HG03432 (cell line): Measurements from ENCODE around the gene MYLK3.

ENCODE experiments used
- ATAC-seq: cut with Tn5 transposase; IDR thresholded peaks from one replicate; pipeline ENCODE4 v1.9.1; 2021; ENCODE audit warnings: mild to moderate bottlenecking, moderate library complexity; ENCODE audit not compliant: unreplicated experiment

MYLK3 gene

DNA sequence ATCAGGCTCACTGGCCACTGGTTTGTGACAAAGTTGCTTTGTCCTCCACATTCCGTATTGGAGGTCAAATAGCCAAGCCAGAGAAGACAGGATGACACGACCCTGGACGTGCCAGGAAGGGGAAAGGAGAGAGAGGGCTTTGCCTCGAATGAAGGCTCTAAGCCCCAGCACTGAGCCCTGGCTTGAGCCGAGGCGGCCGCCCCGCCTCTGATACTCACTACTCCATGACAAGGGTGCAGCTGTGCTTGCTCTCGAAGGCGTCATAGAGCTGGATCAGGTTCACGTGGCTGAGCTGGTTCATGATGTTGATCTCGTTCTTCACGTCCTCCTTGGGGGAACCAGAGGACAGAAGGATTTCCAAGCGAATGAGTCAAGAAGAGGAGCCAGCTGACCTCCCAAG is 19.3 kb downstream of the MYLK3 start:
- ATAC-seq: no peak

- ATAC-seq: no peak
These were observed 20.5 kb downstream of the MYLK3 start for GRCh38 chr16:46727630-46728029.

DNA sequence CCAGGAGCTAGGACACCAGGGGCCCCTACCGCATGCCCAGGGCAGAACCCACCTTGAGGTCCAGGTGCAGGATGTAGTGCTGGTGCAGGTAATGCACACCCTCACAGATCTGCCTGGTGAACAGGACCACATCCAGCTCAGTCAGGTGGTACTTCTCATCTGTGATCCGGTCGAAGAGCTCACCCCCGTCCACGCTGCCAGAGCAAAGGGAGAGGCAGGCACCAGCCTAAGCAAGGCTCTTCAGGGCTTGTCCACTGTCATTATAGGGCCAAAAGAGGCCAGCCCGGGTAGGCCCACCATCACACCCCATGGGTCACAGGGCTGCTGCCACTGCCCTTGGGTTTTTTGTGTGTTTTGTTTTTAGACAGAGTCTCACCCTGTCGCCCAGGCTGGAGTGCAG is 21.0 kb downstream of the MYLK3 start:
- ATAC-seq: no peak

GRCh38 chr16:46721885-46722284 is 26.3 kb downstream of the MYLK3 start:
- ATAC-seq: no peak

DNA sequence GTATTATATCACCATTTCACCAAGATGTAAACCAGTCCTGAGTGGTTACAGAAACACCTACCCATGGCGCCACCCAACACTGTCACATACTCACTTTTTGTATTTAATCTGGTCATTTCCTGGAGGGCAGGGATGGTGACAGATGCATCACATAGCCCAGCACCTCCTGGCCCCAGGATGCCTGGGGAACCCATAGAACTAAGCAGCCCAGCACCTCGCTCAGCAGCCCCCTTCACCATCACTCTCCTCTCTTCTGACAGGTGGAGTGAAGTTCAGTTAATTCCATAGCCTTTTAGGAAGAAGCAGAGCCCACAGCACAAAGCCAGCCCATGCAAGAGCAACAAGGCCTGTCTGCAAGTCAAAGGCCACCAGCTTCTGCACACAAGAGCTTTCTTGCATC is 27.5 kb downstream of the MYLK3 start:
- ATAC-seq: no peak

DNA sequence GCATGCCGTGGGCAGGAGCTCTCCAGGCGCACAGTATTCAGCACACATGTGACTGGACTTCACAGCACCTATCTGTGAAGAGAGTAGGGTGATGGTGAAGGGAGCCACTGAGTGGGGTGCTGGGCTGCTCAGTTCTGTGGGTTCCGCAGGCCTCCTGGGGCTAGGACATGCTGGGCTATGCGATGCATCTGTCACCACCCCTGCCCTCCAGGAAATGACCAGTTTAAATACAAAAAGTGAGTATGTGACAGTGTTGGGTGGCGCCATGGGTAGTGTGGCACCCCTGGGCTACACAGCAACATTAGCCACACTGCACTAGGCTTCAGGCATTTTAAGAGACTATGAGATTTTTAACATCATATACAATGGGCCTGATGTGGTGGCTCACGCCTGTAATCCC is 28.6 kb downstream of the MYLK3 start:
- no peak for ATAC-seq

DNA sequence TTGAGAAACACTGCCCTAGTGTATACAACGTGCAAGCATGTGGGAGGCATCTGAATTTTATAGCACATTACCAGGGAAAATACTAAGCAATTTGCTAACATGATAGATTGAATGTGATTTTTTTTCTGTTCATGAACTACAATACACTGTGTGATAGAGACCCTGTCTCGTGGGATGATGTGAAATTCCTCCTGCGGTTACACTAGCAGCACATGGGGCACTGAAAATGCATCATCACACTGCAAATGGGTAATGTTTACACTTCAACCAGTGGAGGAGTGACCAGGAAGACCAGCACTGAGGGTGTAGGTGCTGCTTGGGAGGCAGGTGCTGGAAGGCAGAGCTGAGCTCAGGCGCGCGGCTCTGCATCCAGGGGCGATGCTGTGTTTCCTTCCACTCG is 29.9 kb downstream of the MYLK3 start:
- no peak for ATAC-seq

DNA sequence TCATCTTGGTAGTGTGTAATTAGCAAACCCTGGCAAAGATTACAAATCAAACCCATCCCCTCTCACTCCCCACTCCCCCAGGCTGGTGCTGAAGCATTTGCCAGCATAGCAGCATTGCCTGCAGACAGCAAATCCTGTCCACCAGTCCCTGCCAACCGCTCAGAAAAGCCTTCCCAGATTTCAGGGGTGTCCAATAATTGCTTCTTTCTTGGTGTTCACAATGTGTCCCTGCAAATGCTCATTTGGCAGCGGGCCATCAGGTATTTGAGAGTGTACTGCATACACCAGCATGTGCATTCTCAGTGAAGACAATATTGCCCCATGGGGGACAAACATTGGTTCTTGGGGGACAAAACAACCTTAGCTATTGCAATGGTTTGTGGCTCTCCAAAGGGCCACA is 30.5 kb downstream of the MYLK3 start:
- ATAC-seq: no peak

- no peak for ATAC-seq
These were observed 32.3 kb downstream of the MYLK3 start for GRCh38 chr16:46715769-46716305.

DNA sequence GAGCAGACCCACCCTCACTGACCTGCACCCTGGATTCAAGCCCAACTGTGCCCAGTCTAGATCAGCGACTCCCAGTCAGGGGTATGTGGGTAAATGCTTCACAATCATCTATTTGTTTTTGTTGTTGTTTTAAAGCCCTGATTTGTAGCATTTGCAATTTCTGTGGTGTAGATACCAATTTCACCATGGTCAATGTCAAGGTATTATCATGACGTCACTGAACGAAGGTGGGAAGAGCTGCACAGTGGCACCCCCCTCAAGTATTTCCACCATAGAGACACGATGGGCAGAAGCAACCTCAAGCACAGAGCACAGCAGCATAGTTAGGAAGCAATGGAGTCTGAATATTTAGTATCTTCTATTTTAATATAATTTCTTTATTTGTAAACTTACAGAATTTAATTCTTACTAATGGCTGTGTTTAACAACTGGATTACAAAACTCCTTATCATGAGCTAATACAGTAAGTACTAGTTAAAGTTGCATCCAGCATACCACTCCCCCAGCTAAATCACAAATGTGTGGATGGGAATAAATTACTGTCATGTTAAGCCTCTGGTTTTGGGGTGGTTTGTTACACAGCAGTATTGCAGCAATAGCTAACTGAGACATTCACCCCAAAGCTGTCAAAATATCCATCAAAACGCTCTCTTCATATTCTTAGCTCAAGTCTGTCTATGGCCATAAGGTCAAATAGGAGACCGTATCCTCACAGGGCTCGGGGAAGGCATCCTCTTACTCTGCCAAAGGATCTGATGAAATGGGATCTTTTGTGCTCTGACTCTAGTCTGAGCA is 33.1 kb downstream of the MYLK3 start:
- no peak for ATAC-seq

DNA sequence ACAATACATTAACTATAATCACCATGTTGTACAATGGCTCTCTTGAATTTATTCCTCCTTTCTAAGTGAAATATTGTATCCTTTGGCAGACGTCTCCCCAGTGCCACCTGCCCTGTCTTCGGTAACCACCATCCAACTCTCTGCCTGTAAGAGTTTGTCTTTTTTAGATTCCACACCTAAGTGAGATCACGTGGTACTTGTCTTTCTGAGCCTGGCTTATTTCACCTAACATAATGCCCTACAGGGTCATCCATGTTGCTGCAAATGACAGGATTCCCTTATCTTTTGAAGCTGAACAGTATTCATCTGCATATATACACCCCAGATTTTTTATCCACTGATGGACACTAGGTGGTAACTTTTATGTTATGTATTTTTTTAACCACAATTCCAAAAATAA is 34.5 kb downstream of the MYLK3 start:
- no peak for ATAC-seq

GRCh38 chr16:46712911-46713310 is 35.2 kb downstream of the MYLK3 start:
- no peak for ATAC-seq

DNA sequence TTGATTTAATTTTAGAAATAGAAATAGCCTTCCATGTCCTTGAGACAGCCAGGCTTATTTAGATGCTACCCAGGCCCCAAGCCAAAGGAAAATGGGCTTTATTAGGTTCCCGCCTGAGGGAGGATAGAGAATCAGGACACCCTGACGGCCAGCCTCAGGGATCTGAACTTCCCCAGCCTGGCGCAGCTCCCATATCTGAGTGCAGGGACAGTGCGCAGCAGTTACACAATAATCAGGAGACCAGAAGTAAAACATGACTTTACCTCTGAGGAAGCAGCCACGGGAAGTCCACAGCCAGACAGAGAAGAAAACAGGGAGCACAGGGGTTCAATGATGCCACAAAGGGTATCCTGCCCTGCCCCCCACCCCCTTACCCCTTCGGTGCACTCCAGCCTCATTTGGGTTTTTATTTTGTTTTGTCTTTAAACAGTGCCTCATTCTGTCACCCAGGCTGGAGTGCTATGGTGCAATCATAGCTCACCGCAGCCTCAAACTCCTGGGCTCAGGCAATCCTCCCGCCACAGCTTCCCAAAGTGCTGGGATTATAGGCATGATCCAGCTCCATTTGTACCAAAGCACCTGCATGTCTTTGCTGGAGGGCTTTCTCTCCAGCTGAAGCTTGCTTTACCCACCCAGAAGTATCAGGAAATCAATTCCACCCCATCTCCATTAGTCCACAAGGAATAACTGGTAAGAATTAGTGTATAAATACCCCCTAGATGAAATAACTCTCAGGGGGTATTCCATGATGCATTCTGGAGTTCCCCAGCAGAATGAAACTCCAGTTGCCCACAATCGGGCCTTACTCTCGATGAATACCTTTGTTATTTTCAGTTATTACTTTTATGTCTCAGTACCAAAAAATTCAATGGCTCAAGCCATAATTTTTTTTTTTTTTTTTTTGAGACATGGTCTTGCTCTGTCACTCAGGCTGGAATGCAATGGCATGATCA is 36.8 kb downstream of the MYLK3 start:
- no peak for ATAC-seq

DNA sequence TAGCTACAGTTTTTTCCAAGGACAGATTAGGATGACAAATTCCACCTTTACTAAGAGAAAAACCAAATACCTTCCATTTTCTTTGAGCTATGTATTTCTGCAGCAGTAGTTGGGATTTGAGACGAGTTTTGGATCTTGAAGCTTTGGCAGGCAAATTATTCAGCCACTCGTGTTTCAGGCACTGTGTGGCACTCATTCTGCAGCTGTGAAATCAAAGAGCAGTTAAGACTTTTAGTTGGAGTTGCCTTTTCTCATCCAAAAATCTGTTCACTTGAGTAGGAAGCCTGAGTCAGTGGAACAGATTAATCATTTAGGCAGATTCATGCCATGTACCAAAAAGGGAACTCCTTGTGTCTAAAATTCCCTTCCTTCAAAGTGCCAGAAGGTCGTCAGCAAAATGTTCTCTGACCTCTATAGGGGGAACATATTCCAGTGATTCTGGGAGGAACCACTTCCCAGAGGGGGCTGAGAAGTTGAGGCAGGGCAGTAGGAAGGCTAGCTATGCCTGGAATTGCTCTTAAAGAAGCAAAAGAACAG is 38.6 kb downstream of the MYLK3 start:
- ATAC-seq: no peak

- no peak for ATAC-seq
These were observed 41.5 kb downstream of the MYLK3 start for GRCh38 chr16:46706642-46707041.

GRCh38 chr16:46702030-46702429 is 46.1 kb downstream of the MYLK3 start:
- no peak for ATAC-seq

- no peak for ATAC-seq
These were observed 46.5 kb downstream of the MYLK3 start for GRCh38 chr16:46701615-46702014.

DNA sequence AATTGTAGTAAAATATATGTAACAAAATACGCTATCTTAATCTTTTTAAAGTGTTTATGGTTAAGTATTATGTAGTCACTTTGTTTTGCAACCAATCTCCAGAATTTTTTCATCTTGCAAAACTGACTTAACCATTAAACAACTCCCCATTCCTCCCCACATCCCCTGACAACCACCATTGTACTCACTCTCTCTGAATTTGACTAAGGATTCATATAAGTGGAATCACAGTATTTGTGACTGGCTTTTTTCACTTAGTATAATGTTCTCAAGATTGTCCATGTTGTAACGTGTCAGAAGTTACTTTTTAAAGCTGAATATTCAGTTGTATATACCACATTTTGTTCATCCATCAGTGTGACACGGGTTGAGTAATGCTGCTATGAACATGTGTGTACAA is 48.1 kb downstream of the MYLK3 start:
- ATAC-seq: no peak

GRCh38 chr16:46696957-46697356 is 51.2 kb downstream of the MYLK3 start:
- ATAC-seq: no peak

- no peak for ATAC-seq
These were observed 52.2 kb downstream of the MYLK3 start for GRCh38 chr16:46695937-46696336.

GRCh38 chr16:46693598-46693997 is 54.5 kb downstream of the MYLK3 start:
- ATAC-seq: no peak
